HG03175 (cell line): ENCODE data around the gene GBF1.
"Not testable (repeated sequence)": the region's sequence is repeated elsewhere in the genome, so short reads cannot be mapped to it uniquely, and the experiment has no call there.

Source experiments
- ATAC-seq: cut with Tn5 transposase; IDR thresholded peaks from one replicate; pipeline ENCODE4 v1.9.1; 2021; ENCODE audit warnings: mild to moderate bottlenecking, moderate library complexity; ENCODE audit not compliant: unreplicated experiment

GBF1 gene, protein sequence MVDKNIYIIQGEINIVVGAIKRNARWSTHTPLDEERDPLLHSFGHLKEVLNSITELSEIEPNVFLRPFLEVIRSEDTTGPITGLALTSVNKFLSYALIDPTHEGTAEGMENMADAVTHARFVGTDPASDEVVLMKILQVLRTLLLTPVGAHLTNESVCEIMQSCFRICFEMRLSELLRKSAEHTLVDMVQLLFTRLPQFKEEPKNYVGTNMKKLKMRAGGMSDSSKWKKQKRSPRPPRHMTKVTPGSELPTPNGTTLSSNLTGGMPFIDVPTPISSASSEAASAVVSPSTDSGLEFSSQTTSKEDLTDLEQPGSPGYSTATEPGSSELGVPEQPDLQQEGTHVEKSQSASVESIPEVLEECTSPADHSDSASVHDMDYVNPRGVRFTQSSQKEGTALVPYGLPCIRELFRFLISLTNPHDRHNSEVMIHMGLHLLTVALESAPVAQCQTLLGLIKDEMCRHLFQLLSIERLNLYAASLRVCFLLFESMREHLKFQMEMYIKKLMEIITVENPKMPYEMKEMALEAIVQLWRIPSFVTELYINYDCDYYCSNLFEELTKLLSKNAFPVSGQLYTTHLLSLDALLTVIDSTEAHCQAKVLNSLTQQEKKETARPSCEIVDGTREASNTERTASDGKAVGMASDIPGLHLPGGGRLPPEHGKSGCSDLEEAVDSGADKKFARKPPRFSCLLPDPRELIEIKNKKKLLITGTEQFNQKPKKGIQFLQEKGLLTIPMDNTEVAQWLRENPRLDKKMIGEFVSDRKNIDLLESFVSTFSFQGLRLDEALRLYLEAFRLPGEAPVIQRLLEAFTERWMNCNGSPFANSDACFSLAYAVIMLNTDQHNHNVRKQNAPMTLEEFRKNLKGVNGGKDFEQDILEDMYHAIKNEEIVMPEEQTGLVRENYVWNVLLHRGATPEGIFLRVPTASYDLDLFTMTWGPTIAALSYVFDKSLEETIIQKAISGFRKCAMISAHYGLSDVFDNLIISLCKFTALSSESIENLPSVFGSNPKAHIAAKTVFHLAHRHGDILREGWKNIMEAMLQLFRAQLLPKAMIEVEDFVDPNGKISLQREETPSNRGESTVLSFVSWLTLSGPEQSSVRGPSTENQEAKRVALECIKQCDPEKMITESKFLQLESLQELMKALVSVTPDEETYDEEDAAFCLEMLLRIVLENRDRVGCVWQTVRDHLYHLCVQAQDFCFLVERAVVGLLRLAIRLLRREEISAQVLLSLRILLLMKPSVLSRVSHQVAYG (N-terminal part only)

GRCh38 chr10:102245082-102245931 is at the start of gene GBF1:
Gene GBF1, plus strand, starts transcription at chr10:102245532. Its CDS starts 13,407 bp downstream, at chr10:102258939.
- peak; percentile 90 for ATAC-seq

- ATAC-seq = no peak
These were observed 48.4 kb upstream of the GBF1 start for GRCh38 chr10:102196893-102197292.

GRCh38 chr10:102198027-102198426 is 47.3 kb upstream of the GBF1 start:
- no peak for ATAC-seq

DNA sequence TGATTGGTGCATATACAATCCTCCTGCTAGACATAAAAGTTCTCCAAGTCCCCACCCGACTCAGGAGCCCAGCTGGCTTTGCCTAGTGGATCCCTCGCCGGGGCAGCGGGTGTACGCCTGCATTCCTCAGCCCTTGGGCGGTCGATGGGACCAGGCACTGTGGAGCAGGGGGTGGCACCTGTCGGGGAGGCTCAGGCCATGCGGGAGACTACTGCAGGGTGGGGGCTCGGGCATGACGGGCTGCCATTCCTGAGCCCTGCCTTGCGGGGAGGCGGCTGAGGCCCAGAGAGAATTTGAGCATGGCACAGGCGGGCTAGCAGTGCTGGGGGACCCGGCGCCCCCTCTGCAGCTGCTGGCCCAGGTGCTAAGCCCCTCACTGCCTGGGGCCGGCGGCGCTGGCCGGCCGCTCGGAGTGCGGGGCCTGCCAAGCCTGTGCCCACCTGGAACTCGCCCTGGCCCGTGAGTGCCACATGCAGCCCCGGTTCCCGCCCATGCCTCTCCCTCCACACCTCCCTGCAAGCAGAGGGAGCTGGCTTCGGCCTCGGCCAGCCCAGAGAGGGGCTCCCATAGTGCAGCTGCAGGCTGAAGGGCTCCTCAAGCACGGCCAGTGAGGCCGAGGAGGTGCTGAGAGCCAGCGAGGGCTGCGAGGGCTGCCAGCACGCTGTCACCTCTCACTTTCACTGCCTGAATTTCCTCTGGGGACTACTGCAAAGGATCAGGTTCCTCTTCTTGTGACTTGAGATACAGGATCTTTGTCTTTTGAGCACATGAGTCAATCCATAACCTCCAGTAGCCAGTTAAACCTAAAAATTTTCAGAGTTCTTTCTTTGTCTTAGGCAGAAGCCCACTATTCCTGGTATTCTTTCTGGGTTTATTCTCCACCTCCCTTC is 44.3 kb upstream of the GBF1 start:
- no peak for ATAC-seq

GRCh38 chr10:102202386-102202785 is 42.9 kb upstream of the GBF1 start:
- ATAC-seq = no peak

- ATAC-seq = no peak
These were observed 36.9 kb upstream of the GBF1 start for GRCh38 chr10:102208311-102209035.

- no peak for ATAC-seq
These were observed 33.6 kb upstream of the GBF1 start for GRCh38 chr10:102211615-102212299.

- not testable (repeated sequence) for ATAC-seq
These were observed 31.7 kb upstream of the GBF1 start for GRCh38 chr10:102213599-102213998.

DNA sequence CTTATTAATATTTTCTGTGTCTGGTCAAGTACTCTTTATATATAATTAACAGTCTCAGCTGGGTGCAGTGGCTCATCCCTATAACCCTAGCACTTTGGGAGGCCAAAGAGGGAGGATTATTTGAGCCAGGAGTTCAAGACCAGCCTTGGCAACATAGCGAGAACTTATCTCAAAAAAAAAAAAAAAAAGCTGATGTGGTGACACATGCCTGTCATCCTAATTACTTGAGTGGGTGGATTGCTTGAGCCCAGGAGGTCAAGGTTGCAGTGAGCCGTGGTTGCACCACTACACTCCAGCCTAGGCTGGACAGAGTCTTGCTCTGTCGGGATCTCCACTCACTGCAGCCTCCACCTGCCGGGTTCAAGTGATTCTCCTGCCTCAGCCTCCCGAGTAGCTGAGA is 26.0 kb upstream of the GBF1 start:
- no peak for ATAC-seq

DNA sequence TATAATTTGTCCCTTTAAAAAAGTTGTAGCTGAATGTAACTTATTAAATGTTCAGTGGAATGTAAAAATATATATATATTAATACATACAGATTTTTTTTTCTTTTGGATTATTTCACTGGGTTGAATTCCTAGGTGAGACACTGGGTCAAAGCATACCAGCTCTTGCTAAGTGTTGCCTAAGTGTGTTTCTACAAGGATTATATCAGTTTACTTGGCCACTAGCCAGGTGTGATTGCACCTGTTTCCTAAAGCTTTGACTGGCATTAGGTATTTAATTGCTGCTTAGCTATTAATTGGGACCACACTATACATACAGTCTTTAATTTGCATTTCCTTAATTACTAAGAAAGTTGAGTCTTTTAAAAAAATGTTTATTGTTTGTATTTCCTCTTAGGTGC is 24.7 kb upstream of the GBF1 start:
- no peak for ATAC-seq

DNA sequence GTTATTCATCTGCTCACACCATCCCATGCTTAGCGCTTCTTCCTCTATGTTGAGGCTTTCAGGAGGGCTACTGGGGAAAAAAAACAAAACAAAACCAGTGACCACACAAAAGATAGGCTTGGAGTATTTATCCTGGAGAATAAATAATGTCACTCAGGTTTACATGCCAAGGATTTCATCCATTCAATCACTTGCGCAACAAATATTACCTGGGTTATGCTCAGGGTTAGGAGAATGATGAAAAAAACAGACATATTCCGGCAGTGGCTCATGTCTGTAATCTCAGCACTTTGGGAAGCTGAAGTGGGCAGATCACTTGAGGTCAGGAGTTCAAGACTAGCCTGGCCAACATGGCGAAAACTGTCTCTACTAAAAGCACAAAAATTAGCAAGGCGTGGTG is 22.5 kb upstream of the GBF1 start:
- no peak for ATAC-seq

DNA sequence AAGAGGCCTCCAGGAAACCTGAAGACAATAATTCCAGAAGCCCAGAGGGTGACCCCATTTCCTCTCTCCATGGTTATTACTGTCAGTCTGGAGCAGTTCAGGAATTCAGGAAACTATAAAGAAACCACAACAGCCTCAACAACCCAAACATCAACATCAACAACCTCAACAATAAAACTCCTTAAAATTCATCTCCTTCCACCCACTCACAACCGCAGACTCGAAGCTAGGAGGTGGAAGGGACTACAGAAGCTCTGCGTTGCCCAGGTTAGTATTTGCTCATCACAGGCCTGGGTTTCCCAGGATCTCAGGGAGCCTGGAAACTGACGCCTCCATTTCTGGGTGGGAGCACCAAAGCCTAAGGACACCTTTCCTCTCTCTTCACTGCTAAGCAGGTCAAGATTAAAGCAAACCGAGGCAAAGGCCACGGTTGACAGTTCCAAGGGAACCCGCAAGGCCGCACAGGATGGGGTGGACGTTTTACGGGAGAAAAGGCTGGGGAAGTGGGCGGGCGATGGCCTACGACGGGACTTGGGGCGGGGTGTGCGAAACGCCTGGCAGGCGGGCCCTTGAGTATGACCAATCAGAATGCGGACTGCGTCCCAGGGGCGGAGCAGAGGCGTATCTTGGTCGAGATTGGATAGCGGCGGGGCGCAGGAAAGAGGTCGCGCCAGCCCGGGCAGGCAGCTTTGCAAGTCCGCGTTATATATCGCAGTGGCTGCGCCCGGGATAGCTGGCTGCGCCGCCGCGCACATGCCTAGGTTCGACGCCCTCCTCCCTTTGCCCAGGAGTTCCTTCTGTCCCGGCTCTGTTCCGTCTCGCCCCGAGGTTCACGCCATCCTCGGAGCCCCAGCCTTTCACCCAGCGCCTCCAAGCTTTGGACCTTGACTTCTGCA is 19.4 kb upstream of the GBF1 start, which contains the start of gene ELOVL3:
TSS of gene ELOVL3 (plus strand) at position 654 of the 896 bp plus-strand sequence. CDS start 250 bp downstream, outside the sequence.
- ATAC-seq = peak; percentile 90

GRCh38 chr10:102226542-102226870 is 18.8 kb upstream of the GBF1 start:
- no peak for ATAC-seq

GRCh38 chr10:102227050-102227449 is 18.3 kb upstream of the GBF1 start:
- no peak for ATAC-seq

GRCh38 chr10:102229810-102230263 is 15.5 kb upstream of the GBF1 start:
- ATAC-seq = peak; percentile 36

DNA sequence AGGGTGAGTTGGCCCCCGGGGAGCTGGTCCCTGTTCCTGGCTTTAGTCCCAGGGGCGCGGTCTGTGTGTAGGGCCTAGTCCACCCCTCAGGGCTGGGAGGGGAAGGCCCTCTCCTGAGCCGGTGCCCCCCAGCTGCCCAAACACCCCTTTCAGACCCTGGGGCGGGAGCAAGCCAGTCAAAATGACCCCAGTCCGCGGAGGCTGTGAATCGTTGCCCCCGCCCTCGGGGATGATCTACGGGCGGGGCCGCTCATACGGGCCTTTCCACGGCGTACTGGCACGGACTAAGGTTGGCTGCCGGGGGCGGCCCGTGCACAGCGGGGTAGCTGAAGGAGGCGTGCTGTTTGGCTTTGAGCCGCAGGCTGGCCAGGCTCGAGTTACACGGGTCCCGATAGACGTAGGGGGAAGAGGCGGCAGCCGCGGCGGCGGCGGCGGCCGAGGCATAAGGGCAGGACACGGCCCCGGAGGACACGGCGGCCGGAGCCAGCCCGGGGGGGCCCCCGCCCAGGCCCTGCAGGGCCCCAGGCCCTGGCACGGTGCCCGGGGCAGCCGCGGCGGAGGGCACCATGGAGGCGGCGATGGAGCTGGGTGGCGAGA is 15.0 kb upstream of the GBF1 start:
- no peak for ATAC-seq
